ENCODE data around the gene STAT3. TPM values are rescaled to one million over a fixed set of nuclear protein-coding genes. Genes with fewer than 3 reads are reported as not detected.

Gene STAT3
- total RNA-seq, 2 donors from 2014 or later: 105 to 150 TPM

DNA sequence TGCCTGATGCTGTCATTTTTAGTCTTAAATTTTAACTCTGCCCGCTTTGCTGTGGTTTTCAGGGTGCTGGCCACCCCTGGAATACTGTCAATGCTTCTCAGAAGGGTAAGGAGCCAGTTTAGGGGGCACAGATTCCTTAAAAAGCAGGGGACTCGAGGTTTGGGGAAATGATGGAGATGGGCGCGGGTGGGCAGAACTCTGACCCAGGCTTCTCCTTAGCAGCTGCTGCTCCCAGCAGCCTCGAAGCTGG is 76.3 kb downstream of the STAT3 start:
- H3K27ac ChIP-seq: peak overlapping the region; percentile 79
- DNase-seq (ENCODE audit: low spot score): no peak
- H3K9me3 ChIP-seq: no peaks in the 10 kb centered on the region
- H3K36me3 ChIP-seq: peaks cover 68% of the 10 kb centered on the region
- TF ChIP-seq, protein P1, sequence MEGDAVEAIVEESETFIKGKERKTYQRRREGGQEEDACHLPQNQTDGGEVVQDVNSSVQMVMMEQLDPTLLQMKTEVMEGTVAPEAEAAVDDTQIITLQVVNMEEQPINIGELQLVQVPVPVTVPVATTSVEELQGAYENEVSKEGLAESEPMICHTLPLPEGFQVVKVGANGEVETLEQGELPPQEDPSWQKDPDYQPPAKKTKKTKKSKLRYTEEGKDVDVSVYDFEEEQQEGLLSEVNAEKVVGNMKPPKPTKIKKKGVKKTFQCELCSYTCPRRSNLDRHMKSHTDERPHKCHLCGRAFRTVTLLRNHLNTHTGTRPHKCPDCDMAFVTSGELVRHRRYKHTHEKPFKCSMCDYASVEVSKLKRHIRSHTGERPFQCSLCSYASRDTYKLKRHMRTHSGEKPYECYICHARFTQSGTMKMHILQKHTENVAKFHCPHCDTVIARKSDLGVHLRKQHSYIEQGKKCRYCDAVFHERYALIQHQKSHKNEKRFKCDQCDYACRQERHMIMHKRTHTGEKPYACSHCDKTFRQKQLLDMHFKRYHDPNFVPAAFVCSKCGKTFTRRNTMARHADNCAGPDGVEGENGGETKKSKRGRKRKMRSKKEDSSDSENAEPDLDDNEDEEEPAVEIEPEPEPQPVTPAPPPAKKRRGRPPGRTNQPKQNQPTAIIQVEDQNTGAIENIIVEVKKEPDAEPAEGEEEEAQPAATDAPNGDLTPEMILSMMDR (IDR thresholded peaks at IDR 0.05): no peak
- peaks cover 0 to 30% of the 10 kb centered on the region in 2 donors for H3K4me1 ChIP-seq
- peak overlapping the region in 1 of 2 donors; percentile 42 for H3K4me3 ChIP-seq
- no peaks in the 10 kb centered on the region for H3K27me3 ChIP-seq

DNA sequence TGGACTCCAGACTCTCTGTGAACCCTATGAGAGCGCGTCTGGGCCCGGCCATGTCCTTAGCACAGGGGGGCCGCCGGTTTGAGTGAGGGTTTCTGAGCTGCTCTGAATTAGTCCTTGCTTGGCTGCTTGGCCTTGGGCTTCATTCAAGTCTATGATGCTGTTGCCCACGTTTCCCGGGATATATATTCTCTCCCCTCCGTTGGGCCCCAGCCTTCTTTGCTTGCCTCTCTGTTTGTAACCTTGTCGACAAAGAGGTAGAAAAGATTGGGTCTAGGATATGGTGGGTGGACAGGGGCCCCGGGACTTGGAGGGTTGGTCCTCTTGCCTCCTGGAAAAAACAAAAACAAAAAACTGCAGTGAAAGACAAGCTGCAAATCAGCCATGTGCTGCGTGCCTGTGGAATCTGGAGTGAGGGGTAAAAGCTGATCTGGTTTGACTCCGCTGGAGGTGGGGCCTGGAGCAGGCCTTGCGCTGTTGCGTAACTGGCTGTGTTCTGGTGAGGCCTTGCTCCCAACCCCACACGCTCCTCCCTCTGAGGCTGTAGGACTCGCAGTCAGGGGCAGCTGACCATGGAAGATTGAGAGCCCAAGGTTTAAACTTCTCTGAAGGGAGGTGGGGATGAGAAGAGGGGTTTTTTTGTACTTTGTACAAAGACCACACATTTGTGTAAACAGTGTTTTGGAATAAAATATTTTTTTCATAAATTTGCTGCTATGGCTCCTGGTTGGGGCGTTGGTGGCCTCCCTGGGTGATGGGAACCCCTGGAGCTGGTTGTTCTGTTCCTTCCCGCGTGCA is 76.8 kb downstream of the STAT3 start:
- TF ChIP-seq, protein P1 (IDR thresholded peaks at IDR 0.05): no peak
- H3K4me1 ChIP-seq: peaks cover 0 to 29% of the 10 kb centered on the region in 2 donors
- no peaks in the 10 kb centered on the region for H3K9me3 ChIP-seq
- peaks cover 68% of the 10 kb centered on the region for H3K36me3 ChIP-seq
- H3K27ac ChIP-seq: peak overlapping the region; percentile 79
- no peak overlapping the region for H3K4me3 ChIP-seq
- H3K27me3 ChIP-seq: no peaks in the 10 kb centered on the region
- DNase-seq (ENCODE audit: low spot score): peak; percentile 95

DNA sequence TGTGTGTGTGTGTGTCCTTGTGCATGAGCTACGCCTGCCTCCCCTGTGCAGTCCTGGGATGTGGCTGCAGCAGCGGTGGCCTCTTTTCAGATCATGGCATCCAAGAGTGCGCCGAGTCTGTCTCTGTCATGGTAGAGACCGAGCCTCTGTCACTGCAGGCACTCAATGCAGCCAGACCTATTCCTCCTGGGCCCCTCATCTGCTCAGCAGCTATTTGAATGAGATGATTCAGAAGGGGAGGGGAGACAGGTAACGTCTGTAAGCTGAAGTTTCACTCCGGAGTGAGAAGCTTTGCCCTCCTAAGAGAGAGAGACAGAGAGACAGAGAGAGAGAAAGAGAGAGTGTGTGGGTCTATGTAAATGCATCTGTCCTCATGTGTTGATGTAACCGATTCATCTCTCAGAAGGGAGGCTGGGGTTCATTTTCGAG is 77.4 kb downstream of the STAT3 start:
- peaks cover 0 to 29% of the 10 kb centered on the region in 2 donors for H3K4me1 ChIP-seq

GRCh38 chr17:42309986-42310786 is 78.1 kb downstream of the STAT3 start:
- peaks cover 60% of the 10 kb centered on the region for H3K36me3 ChIP-seq
- H3K4me1 ChIP-seq: peaks cover 0 to 29% of the 10 kb centered on the region in 2 donors
- H3K4me3 ChIP-seq: no peak overlapping the region
- peak overlapping the region in 1 of 2 donors; percentile 79 for H3K27ac ChIP-seq
- TF ChIP-seq, protein P1 (IDR thresholded peaks at IDR 0.05): no peak
- no peaks in the 10 kb centered on the region for H3K9me3 ChIP-seq
- DNase-seq (ENCODE audit: low spot score): no peak
- no peaks in the 10 kb centered on the region for H3K27me3 ChIP-seq

More for the DNA sequence above, 77.4 kb downstream of the STAT3 start:
- DNase-seq (ENCODE audit: low spot score): no peak
- peak overlapping the region; percentile 79 for H3K27ac ChIP-seq
- no peaks in the 10 kb centered on the region for H3K9me3 ChIP-seq
- no peak overlapping the region for H3K4me3 ChIP-seq
- H3K27me3 ChIP-seq: no peaks in the 10 kb centered on the region
- TF ChIP-seq, protein P1 (IDR thresholded peaks at IDR 0.05): no peak
- H3K36me3 ChIP-seq: peaks cover 66% of the 10 kb centered on the region

DNA sequence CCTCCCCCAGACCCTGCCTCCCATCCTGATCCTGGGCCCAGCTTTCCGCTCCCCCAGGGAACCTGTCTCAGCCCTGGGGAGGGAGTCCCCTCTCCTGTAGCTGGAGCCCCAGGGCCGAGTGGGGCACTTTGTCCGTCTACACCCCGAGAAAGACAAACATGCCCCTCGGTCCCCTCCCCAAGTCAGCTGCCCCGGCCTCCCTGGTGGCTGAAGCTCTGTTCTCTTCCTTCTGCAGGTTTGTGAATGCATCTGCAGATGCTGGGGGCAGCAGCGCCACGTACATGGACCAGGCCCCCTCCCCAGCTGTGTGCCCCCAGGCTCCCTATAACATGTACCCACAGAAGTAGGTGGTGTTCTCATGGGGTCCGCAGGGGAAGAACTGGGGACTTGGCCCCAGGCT is 79.1 kb downstream of the STAT3 start:
- Histone ChIP-seq H3K9me3 (no peaks in the 10 kb centered on the region), H3K4me1 (peaks cover 0 to 29% of the 10 kb centered on the region in 2 donors), H3K27me3 (no peaks in the 10 kb centered on the region), H3K4me3 (no peak overlapping the region), H3K36me3 (peaks cover 60% of the 10 kb centered on the region), H3K27ac (no peak overlapping the region)
- TF ChIP-seq, protein P1 (IDR thresholded peaks at IDR 0.05): no peak
- no peak for DNase-seq (ENCODE audit: low spot score)

All from right atrium auricular region (tissue), 2 donors.